ENCODE results near the gene NDUFAF2. TPM values are rescaled to one million over a fixed set of nuclear protein-coding genes. Genes with fewer than 3 reads are reported as not detected.
A peak's percentile ranks its signal among the peaks of the same experiment; 100 is the strongest.

The NDUFAF2 gene
- total and polyA plus RNA-seq, 2 of the 13 experiments (the other 11 are each of a cell fraction or from before 2014, with no cell fraction given): 34.0 to 78.4 TPM

DNA sequence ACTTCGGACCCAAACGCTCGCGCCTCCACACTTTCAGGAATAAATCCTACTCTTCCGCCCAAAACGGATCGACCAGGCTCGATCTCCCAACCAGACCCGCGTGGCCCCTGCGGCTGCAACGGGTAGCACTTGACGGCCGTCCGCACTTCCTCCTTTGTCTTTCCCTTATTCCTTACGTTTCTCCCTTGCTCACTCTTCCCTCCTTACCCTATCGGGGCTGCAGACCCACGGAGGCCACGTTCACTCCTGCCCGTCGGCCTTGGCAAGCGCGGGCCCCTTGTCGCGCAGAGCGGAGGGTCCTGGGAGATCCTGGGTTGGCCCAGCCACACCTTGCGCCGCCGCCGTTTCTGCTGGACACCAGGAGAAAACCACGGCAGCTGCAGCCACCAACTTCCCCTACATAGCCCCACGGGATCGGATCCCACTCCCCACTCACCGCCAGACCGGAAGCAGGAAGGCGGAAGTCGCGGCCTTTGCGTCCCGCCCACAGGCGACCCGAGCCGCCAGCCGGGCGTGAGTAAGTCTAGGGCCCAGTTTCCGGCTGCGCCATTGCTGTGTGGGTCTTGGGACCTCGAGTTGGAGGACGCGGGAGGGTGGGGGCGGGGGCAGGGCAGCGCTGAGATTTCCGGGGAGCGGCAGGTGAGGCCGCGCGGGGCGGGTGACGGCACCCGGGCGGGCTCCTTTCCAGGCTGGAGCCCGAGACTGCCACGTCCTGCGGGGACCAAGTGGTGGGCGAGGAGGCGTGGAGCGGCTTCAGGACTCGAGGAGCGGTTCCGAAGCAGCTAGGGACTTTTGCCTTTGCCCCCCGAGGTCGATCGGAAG is 217.2 kb downstream of the NDUFAF2 start, which contains the start of gene SMIM15 (continued):
- TF ChIP-seq, protein P1, sequence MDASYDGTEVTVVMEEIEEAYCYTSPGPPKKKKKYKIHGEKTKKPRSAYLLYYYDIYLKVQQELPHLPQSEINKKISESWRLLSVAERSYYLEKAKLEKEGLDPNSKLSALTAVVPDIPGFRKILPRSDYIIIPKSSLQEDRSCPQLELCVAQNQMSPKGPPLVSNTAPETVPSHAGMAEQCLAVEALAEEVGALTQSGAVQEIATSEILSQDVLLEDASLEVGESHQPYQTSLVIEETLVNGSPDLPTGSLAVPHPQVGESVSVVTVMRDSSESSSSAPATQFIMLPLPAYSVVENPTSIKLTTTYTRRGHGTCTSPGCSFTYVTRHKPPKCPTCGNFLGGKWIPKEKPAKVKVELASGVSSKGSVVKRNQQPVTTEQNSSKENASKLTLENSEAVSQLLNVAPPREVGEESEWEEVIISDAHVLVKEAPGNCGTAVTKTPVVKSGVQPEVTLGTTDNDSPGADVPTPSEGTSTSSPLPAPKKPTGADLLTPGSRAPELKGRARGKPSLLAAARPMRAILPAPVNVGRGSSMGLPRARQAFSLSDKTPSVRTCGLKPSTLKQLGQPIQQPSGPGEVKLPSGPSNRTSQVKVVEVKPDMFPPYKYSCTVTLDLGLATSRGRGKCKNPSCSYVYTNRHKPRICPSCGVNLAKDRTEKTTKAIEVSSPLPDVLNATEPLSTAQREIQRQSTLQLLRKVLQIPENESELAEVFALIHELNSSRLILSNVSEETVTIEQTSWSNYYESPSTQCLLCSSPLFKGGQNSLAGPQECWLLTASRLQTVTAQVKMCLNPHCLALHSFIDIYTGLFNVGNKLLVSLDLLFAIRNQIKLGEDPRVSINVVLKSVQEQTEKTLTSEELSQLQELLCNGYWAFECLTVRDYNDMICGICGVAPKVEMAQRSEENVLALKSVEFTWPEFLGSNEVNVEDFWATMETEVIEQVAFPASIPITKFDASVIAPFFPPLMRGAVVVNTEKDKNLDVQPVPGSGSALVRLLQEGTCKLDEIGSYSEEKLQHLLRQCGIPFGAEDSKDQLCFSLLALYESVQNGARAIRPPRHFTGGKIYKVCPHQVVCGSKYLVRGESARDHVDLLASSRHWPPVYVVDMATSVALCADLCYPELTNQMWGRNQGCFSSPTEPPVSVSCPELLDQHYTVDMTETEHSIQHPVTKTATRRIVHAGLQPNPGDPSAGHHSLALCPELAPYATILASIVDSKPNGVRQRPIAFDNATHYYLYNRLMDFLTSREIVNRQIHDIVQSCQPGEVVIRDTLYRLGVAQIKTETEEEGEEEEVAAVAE (CRISPR knock-in tag; IDR thresholded peaks at IDR 0.05; ENCODE audit: borderline replicate concordance): no peak; the same call in 1 of the 2 replicates
- TF ChIP-seq, protein P2, sequence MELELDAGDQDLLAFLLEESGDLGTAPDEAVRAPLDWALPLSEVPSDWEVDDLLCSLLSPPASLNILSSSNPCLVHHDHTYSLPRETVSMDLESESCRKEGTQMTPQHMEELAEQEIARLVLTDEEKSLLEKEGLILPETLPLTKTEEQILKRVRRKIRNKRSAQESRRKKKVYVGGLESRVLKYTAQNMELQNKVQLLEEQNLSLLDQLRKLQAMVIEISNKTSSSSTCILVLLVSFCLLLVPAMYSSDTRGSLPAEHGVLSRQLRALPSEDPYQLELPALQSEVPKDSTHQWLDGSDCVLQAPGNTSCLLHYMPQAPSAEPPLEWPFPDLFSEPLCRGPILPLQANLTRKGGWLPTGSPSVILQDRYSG (CRISPR knock-in tag; IDR thresholded peaks at IDR 0.05): no peak
- TF ChIP-seq FOXK2 (IDR thresholded peaks at IDR 0.05) (no peak), ZNF354B (CRISPR knock-in tag; IDR thresholded peaks at IDR 0.05) (peak; percentile 52; the same call in 1 of the 2 replicates), ZEB1 (IDR thresholded peaks at IDR 0.05; ENCODE audit: insufficient replicate concordance, low read depth) (peak; percentile 21), ZNF891 (CRISPR knock-in tag; IDR thresholded peaks at IDR 0.05) (0 out of 2 replicates have a peak, but pooled peaks have one; percentile 62), GABPB1 (CRISPR knock-in tag; IDR thresholded peaks at IDR 0.05) (peak; percentile 98), HMG20B (CRISPR knock-in tag; conservative IDR thresholded peaks at IDR 0.05) (no peak), ZNF619 (CRISPR knock-in tag; IDR thresholded peaks at IDR 0.05) (0 out of 2 replicates have a peak, but pooled peaks have one; percentile 39), ZNF713 (CRISPR knock-in tag; IDR thresholded peaks at IDR 0.05) (no peak), ZNF724P (CRISPR knock-in tag; IDR thresholded peaks at IDR 0.05; ENCODE audit: borderline replicate concordance) (no peak; the same call in 1 of the 2 replicates), ZMYM2 (CRISPR knock-in tag; IDR thresholded peaks at IDR 0.05) (peak; percentile 29; the same call in 1 of the 2 replicates), ZFP1 (CRISPR knock-in tag; IDR thresholded peaks at IDR 0.05) (no peak), MATR3 (CRISPR knock-in tag; IDR thresholded peaks at IDR 0.05) (no peak), KDM4B (CRISPR knock-in tag; IDR thresholded peaks at IDR 0.05) (0 out of 2 replicates have a peak, but pooled peaks have one; percentile 52)
- TF ChIP-seq, protein P3, sequence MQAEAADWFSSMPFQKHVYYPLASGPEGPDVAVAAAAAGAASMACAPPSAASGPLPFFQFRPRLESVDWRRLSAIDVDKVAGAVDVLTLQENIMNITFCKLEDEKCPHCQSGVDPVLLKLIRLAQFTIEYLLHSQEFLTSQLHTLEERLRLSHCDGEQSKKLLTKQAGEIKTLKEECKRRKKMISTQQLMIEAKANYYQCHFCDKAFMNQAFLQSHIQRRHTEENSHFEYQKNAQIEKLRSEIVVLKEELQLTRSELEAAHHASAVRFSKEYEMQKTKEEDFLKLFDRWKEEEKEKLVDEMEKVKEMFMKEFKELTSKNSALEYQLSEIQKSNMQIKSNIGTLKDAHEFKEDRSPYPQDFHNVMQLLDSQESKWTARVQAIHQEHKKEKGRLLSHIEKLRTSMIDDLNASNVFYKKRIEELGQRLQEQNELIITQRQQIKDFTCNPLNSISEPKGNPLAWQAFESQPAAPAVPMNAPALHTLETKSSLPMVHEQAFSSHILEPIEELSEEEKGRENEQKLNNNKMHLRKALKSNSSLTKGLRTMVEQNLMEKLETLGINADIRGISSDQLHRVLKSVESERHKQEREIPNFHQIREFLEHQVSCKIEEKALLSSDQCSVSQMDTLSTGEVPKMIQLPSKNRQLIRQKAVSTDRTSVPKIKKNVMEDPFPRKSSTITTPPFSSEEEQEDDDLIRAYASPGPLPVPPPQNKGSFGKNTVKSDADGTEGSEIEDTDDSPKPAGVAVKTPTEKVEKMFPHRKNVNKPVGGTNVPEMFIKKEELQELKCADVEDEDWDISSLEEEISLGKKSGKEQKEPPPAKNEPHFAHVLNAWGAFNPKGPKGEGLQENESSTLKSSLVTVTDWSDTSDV (CRISPR knock-in tag; IDR thresholded peaks at IDR 0.05): peak; percentile 86; the same call in 1 of the 2 replicates
- TF ChIP-seq, protein P4, sequence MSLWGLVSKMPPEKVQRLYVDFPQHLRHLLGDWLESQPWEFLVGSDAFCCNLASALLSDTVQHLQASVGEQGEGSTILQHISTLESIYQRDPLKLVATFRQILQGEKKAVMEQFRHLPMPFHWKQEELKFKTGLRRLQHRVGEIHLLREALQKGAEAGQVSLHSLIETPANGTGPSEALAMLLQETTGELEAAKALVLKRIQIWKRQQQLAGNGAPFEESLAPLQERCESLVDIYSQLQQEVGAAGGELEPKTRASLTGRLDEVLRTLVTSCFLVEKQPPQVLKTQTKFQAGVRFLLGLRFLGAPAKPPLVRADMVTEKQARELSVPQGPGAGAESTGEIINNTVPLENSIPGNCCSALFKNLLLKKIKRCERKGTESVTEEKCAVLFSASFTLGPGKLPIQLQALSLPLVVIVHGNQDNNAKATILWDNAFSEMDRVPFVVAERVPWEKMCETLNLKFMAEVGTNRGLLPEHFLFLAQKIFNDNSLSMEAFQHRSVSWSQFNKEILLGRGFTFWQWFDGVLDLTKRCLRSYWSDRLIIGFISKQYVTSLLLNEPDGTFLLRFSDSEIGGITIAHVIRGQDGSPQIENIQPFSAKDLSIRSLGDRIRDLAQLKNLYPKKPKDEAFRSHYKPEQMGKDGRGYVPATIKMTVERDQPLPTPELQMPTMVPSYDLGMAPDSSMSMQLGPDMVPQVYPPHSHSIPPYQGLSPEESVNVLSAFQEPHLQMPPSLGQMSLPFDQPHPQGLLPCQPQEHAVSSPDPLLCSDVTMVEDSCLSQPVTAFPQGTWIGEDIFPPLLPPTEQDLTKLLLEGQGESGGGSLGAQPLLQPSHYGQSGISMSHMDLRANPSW (CRISPR knock-in tag; IDR thresholded peaks at IDR 0.05; ENCODE audit: borderline replicate concordance): no peak
- TF ChIP-seq, protein P5, sequence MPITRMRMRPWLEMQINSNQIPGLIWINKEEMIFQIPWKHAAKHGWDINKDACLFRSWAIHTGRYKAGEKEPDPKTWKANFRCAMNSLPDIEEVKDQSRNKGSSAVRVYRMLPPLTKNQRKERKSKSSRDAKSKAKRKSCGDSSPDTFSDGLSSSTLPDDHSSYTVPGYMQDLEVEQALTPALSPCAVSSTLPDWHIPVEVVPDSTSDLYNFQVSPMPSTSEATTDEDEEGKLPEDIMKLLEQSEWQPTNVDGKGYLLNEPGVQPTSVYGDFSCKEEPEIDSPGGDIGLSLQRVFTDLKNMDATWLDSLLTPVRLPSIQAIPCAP (CRISPR knock-in tag; IDR thresholded peaks at IDR 0.05; ENCODE audit: low read depth): no peak
